Limb (tissue), 2 donors: Measurements from ENCODE around the gene SNPH.

Experiments used
- DNase-seq, 2 donors: peaks; one replicate each; pipeline ENCODE4 v3.0.0-alpha.2; 2016; ENCODE audit errors: extremely low spot score in 2 of 2

Gene SNPH

DNA sequence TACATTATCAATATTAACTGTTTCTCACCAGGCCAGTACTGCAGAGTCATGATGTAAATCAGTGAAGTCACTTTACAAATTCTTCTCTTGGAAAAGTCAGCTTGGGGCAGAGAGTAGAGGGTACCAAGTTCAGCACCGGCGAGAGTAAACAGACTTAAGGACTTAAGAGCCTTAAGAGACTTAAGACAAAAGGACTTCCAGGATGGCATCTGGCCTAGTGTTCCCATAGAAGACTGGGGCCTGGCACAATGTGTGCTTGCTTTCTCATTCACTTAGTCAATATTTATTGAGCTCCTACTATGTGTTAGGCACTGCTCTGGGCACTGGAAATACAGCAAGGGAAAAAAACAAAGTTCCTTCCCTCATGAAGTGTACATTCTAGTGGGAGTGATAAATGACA is 1.4 kb upstream of the SNPH start:
- DNase-seq: no peak

- DNase-seq: no peak
Measured at GRCh38 chr20:1265226-1265915, 723 bp upstream of the SNPH start.

DNA sequence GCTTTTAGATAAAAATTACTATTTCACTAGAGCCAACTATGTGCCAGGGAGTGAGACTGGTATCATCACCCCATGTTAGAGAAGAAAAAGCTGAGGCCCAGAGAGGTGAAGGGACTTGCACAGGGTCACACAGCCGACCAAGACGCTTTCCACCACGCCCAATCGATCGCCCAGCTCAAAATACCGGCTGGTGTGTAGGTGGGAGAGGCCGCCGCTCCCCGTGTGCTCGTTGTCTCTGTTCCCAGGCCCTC is 253 bp upstream of the SNPH start:
- no peak for DNase-seq

GRCh38 chr20:1267161-1267560 is 1.1 kb downstream of the SNPH start:
- DNase-seq: no peak

- DNase-seq: no peak
Measured at GRCh38 chr20:1267809-1268374, 1.8 kb downstream of the SNPH start.

GRCh38 chr20:1269235-1269634 is 3.1 kb downstream of the SNPH start:
- DNase-seq: no peak

GRCh38 chr20:1269850-1270249 is 3.8 kb downstream of the SNPH start:
- DNase-seq: no peak

- DNase-seq: no peak
Measured at GRCh38 chr20:1272368-1273100, 6.4 kb downstream of the SNPH start.

DNA sequence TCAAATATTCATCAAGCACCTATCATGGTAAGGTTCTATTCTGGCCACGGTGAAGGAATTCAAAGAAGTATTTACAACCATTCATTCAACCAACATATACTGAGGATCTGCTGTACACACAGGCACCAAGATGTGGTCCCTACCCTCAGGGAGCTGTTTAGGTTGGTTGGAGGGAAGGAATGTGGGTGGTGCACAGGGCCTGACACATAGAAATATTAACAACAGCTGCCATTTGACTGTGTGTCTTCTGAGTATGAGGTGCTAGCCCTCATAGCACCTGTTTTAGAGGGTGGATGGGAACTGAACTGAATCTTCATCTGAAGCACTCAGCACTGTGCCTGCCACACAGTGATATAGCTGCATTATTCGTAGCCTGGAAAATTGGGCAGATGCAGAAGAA is 7.3 kb downstream of the SNPH start:
- no peak for DNase-seq

DNA sequence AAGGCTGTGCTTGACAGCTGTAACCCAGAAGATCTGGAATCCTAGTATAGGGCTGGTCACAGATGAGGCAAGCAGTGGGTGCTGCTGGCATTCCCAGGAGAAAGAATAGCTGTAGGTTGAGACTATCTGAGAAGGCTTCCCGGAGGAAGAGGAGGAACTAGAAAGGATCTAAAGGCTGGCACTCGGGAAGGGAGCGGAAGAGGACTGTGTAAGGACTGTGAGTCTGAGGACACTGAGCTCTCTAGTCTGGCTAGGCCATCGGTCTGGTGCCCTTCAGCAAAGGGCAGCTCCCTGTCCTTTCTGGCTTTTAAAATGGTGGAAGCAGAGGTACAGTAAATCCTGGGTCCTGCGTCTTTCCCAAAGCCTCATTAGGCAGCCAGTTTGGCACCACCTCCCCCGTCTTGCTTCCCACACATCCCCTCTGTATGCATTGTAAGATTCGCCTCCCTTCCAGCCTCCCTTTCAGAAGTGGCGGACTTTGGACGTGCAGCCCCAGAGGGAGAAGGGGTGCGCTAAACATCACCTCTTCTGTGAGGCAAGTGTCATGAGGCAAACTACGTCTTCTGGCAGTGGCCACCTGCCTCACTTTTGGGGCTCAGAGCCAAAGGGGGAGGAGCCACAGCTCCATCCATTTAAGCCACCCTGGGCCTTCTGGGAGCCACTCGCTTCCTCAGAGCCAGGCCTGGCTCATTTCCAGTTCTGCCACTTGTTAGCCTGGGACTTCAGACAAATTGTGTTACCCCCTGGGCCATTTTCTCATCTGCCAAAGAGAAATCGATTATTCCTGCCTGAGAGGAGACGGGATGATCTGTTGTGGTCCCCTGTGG is 8.6 kb downstream of the SNPH start:
- DNase-seq: peak in 1 of 2 donors; percentile 63

DNA sequence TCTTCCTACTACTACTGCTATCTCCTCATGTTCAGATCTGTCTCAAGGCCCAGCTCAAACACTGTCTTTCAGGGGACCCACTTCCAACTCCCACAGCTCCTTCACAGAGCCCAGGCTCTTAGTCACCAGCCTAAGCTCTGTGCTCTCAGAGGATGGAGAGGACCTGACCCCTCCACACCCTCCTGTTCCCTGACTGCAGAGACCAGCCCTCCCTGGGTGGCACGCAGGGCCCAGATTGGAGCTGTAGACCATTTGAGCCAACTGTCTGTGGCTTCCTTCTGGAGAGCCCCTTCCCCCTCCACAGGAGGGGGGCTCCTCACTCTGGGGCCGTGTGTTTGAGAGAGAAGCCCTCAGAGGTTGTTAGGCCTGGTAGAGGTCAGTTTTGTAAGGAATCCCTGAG is 9.8 kb downstream of the SNPH start:
- DNase-seq: no peak

- DNase-seq: no peak
Measured at GRCh38 chr20:1277529-1278322, 11.6 kb downstream of the SNPH start.

GRCh38 chr20:1278993-1279392 is 12.9 kb downstream of the SNPH start:
- DNase-seq: no peak

- no peak for DNase-seq
Measured at GRCh38 chr20:1280195-1281102, 14.4 kb downstream of the SNPH start.

- DNase-seq: peak in 1 of 2 donors; percentile 11
Measured at GRCh38 chr20:1281279-1282057, 15.4 kb downstream of the SNPH start.

DNA sequence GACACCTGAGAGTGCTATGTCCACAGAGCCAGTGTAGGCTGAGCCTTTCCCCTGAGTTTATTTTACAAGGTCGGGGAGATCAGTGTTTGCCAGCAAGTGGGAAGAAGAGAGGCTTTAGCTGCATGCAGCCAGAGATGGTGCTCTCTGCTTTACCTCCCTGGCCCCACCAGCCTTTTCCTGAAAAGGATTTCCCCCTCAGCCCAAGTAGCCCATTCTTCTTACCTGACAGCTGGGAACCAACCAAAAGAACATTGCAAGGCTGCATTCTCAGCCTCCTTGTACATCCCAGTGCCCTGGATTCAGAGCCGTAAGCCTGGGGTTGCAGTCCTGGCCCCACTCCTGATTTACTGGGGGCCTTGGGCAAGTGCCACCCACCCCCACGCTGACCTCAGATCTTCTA is 16.9 kb downstream of the SNPH start:
- peak in 1 of 2 donors; percentile 9 for DNase-seq

DNA sequence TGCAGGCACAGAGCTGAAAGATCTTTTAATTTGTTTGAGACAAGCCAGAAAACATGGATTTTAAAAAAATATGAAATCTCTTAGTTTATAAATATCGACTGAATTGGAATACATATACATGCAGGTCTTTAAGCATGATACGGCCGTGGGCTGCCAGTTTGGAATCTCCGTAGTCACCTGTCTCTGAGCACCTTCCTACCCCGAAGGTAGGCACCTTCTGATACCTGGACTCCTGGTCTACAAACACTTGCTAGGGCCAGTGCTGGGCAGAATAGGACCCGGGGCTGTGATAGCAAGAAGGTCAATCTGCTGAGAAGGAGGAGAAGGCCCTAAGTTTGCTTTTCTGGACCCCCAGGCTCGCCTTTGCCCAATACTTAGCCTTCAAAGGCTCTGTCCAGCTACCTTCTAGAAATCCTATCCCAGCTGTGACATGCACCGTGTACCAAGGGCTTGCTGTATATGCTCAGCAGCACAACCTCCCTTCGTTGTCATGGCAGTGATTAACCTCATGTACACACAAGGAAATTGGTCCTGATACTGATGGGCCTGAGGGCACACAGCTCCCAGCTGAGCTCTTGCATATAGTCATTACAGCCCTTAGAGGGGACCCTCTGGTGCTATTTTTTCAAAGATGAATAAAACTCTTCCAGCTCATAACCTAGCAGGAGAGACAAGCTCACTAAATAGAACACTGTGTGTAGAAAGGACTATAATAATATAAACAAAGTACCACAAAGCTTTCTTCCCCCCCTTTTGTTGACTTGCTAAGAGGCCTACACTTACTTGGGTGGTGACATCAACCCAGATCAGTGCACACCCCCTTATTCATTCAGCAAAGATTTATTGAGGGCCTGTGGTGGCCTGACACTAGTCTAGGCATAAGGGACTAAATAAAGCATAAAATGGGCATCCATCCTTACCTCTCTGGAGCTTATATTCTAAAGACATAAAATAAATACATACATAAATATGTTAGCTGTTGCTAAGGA is 17.7 kb downstream of the SNPH start:
- peak in 1 of 2 donors; percentile 11 for DNase-seq

- DNase-seq: no peak
Measured at GRCh38 chr20:1286267-1287024, 20.4 kb downstream of the SNPH start.
